Measurements from ENCODE around the gene HS3ST2.
"Not testable (repeated sequence)": the region's sequence is repeated elsewhere in the genome, so short reads cannot be mapped to it uniquely, and the experiment has no call there.

Gene HS3ST2

DNA sequence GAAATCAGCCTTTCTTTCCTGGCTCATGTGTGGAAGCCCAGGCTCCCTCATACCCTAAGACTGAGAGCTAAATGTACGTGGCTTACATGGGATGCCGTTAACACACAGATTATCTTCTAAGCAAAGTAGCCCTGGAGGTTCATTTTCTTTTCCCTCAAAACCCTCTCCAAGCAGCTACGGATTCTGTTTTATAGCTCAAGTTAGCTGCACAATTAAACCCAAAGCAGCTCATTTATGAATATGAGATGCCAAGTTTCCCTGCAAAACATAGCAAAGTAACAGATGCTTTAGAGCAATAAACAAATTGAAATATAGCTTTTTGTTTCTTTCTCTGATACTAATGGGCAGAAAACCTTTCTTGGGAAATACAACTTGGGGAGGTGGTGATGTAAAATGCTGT is 72.0 kb downstream of the HS3ST2 start:
- DNase-seq: no peak

DNA sequence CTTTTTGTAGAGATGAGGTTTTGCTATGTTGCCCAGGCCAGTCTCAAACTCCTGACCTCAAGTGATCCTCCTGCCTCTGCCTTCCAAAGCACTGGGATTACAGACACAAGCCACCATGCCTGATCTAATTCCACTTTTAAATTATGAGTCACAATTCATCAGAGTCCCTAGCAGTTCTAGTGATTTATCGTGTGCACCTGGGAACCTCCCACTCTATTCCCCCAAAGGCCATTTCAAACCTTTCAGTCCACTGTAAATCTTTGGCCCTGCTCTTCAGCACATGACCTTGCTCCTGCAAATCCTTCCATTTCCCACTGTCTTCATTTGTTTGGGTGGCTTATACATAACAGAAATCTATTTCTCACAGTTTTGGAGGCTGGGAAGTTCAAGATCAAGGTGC is 73.0 kb downstream of the HS3ST2 start:
- no peak for DNase-seq

DNA sequence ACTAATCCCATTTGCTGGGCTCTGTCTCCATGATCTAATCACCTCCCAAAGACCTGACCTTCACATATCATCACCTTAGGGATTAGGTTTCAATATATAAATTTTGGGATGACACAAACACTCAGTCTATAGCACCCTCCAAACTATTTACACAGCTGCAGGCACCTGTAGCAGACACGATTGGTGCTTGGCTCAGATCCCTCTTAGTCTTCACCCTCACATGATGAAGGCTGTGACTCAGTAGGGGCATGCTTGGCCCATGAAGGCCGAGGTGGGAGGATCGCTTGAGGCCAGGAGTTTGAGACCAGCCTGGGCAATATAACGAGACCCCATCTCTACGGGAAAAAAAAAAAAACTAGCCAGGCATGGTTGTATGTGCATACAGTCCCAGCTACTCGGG is 73.5 kb downstream of the HS3ST2 start:
- DNase-seq: no peak

DNA sequence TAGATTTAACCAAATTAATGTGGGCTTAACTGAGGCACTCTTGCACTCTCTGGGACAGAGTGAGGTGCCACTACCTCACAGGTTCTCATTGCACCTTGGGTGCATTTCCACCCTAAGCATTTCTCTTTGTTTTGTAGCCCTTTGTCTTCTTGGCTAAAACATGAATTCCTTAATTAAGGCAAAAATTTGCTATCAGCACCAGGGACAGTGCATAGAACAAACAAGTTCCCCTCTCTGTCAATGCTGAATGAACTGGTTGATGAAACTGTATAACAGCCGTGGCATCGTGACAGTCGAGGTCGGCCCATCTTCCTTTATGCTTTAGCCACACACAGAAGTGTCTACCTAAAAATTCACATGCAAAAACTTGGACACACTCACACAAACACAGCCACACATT is 74.8 kb downstream of the HS3ST2 start:
- peak; percentile 1 for DNase-seq

DNA sequence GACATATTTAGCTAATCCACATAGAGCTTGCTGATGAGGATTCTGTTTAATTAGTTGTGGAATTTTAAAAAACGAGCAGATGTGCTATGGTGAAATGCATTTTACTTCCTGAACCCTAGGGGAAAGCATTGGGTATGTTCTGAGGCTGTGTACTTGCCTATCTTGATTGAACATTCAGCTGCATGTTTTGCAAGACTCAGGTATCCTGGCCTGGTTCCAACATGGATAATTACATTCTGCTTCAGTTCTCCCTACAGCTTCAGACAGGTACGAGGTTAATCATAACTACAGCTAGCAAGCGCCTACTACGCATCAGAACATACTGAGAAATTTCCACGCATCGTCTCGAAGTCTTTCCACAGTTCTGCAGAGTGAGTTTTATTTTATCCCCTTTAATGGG is 77.0 kb downstream of the HS3ST2 start:
- DNase-seq: no peak

DNA sequence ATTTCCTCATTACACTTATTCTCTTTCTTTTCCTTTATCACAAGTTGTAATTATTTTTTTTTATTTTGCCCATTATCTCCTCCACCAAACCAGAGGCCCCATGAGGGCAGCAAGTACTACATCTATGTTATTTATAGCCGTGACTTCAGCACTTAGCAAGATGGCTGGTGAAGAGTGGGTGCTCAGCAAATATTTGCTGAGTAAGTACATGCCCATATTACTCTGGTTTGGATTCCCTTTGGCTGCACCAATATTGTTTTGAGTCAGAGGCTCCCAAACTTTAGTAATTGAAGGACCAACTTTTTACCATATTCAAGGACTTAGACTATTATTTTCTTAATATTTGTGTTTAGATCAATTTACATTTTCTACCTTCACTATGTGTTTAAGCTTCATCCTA is 83.2 kb downstream of the HS3ST2 start:
- no peak for DNase-seq

DNA sequence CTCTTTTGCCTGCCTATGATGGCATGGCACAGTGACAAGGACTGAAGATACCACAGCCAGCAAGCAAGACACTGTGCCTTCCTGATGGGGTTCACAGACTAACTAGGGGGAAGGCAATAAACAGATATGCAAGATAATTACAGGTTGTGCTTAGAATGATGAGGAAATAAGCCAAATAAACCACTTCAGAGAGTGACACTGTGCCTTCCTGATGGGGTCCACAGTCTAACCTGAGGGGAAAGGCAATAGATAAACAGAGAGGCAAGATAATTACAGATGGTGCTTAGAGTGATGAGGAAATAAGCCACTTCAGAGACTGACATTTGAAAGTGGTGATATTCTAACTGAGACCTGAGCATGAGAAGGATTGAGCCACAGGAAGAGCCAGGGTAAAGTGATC is 84.2 kb downstream of the HS3ST2 start:
- no peak for DNase-seq

DNA sequence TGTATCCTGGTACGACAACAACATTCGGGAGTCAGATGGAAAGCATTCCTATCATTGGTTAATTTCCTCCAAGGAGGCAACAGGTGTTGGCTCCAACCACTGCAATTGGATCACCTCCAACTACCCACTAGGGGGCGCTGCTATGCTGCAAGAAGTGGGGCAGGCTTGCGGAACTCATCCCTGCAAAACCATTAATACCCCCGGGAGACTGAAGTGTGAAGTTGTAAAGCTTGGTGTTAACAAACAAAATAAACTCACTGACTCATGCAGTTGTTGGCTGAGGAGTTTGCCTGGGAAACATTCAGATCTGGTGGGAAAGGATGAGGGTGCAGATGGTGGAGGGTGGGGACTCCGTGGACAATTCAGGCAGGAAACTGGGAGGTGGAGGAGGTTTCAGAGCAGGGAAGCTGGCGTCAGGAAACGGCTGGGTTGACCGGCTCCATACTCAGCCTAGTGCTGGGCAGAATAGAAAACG is 84.9 kb downstream of the HS3ST2 start:
- DNase-seq: peak; percentile 70

DNA sequence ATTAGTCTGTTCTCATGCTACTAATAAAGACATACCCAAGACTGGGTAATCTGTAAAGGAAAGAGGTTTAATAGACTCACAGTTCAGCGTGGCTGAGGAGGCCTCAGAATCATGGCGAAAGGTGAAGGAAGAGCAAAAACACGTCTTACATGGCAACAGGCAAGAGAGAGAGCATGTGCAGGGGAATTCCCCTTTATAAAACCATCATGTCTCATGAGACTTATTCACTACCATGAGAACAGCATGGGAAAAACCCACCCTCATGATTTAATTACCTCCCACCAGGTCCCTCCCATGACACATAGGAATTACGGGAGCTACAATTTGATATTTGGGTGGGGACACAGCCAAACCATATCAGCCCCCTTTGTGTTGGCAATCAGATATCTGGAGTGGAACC is 85.6 kb downstream of the HS3ST2 start:
- not testable (repeated sequence) for DNase-seq

DNA sequence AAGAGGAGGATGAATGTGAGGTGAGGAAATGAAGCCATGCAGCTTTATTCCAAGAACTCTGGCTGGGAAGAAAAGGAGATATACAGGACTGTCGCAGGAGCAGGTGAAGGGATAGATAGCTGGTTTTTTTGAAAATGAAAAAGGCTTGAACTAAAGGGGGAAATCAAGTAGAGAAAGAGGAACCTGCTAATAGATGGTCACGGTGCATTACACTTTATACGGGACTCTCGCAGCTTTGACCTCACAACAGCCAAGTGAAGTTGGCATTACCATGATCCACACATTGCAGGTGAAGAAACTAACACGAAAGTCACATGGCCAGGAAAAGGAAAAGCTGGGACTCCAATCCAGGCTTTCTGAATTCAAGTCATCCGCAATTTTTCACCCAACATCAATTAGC is 86.9 kb downstream of the HS3ST2 start:
- no peak for DNase-seq

DNA sequence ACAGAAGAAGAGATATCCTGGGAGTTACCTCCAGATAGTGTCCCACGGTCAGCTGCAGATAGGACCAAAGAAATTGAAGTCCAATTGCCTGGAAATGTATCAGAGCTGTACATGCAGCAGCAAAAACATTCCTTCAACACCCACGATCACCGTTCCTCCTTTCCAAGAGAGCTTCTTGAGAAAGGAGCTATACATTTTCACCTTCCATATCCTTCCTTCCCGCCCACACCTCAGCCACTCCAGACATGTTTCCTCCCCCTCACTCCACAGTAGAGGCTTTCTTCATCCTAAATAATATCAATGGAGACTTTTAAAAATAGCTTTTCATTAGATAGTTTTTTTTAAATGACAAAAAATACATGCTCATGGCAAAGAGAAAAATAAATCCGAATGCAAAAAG is 87.6 kb downstream of the HS3ST2 start:
- no peak for DNase-seq

DNA sequence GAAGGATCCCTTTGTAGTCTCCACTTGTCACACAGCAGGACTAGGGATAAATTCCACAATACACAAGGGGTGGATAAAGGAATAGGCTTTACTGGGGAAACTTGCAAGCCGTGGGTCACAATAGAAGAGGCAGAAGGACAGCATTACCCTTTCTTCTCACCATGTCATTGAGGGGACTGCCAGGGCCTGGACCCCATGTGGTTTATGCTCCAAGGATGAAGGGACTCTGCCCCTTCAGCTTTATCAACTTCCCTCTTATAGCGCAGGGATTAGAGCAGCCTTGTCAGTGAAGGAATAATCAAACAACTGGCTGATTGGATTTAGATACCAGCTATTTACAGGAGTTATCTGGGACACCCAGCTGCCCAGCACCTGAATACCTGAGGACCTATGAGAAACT is 89.8 kb downstream of the HS3ST2 start:
- no peak for DNase-seq

DNA sequence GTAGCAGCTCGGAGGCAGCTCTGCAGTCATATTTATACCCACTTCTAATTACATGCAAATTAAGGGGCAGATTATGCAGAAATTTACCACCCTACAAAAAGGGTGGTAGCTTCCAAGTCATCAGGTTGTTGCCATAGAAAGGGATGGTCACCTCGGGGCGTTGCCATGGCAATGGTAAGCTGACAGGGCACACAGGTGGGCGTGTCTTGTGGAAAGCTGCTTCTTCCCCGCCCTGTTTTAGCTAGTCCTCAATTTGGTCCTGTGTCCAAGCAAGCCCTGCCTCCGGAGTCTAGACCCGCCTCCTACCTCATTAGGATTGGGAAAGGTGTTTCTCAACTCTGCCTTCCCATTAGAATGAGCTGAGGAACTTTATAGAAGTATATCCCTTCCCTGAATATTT is 98.7 kb downstream of the HS3ST2 start:
- no peak for DNase-seq

DNA sequence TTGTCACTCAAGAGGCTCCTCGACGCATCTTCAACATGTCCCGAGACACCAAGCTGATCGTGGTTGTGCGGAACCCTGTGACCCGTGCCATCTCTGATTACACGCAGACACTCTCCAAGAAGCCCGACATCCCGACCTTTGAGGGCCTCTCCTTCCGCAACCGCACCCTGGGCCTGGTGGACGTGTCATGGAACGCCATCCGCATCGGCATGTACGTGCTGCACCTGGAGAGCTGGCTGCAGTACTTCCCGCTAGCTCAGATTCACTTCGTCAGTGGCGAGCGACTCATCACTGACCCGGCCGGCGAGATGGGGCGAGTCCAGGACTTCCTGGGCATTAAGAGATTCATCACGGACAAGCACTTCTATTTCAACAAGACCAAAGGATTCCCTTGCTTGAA is 101.0 kb downstream of the HS3ST2 start:
- no peak for DNase-seq

DNA sequence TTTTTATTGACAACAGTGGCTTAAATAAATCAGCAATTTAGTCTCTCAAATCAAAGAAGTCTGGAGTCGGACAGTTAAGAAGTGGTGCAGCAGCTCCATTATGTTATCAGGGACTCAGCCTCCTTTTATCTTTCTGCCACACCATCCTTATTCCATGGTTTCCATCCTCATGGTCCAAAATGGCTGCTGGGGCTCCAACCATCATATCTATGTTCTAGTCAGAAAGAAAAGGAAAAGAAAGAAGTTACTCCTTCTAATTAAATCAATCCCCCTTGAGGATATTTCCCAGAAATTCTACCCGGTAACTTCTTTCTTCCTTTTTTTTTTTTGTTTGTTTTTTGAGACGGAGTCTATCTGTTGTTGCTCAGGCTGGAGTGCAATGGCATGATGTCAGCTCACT is 109.5 kb downstream of the HS3ST2 start:
- DNase-seq: no peak

DNA sequence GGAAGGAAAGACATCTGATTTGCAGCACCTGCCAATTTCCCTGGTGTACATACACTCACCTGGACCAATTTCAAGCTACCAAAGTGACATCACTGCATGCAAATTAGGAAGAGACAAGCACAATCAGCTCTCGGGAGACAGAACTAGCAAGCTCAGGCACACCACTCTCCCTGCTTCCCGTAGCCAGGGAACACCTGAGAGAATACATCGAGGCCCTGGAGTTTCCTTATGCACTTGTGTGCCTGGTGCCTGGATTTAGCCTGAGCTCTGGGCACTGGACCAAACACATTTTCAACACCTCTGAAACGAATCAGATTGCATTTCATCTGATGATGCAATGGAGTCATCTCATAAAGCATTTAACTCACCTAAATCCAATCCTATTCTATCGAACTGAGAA is 110.5 kb downstream of the HS3ST2 start:
- no peak for DNase-seq

DNA sequence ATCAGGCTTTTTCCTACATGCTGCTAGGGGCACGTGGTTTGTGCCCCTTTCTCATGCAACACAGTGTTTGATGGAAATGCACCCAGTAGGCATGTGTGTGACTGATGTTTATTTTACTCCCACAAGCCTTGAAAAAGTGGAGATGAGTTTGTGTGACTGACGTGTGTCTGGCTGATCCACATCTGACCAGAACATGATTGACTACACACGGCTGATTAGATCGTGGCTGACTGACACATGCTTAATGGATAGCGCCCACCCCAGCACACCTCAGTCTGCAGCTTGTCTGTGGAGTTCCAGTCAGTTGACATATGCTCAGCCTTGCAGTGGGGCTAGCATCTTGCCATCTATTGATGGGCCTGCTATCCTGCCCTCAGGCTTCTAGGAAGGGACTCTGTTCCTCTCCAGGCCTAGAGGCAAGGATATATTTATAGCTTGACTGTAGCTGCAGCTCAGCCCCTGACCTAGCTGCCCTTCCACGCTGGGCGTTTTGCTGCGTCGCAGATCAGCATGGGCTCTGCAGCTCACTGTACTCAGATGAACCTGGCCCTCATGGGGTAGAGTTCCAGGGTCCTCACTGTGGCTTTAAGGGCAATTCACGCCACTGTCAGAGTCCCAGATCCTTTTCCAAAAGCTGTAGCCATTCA is 112.3 kb downstream of the HS3ST2 start:
- no peak for DNase-seq

DNA sequence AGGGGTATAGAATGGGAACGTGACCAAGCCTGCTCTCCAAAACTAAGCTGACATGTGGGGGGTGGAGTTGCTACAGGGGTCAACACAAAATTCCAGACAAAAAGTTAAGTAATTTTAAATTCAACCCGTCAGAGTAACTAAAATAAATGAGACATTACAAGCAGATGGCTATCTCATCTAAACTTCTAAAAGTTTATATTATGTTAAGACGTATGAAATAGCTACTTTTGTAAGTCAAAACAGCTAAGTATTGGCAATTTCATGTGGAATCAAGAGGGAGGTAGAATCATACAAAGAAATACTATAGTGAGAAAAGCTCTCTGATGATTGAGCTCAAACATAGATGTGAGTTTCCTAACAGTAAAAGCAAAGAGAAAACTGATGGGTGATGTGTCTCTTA is 113.3 kb downstream of the HS3ST2 start:
- no peak for DNase-seq

DNA sequence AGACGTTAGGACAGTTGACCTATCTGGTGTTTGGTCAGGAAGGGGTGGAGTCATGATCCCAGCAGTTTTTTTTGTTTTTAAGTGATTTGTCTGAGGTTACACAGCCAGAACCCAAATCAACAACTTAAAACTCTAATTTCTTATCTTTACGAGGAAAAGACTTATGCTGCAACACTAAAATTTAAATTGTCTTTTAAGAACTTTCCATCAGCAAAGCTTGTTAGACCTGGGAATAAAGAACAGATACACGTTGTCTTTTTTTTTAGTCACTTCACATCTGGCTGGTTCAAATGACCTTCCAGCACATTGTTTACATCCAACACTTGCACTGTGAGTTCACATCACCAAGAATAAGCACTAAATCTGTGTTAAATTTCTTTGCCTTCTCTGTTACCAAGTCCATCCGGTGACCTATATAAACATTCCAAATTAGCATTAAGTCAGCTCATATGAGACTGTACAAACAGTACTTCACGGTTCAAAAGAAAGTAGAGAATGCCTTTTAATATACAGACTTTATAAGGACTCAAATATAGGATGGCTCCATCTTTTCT is 115.0 kb downstream of the HS3ST2 start:
- no peak for DNase-seq

DNA sequence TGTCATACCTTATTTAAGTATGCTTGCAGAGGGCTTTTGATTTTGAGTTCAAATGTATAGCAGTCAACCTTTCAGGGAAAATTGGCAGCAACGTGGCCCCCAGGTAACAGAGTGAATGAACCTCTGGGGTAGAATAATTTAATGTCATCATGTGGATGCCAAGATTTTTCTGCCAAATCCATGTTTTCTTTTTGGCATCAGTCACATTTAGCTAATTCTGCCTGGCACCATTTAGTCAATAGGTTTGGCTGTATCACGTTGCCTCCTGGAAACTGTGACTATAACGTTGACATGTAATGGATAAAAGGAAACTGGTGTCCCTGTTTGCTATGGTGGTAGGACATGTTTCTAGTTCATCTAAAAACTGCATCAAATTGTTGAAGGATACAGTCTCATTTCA is 115.5 kb downstream of the HS3ST2 start:
- no peak for DNase-seq

DNA sequence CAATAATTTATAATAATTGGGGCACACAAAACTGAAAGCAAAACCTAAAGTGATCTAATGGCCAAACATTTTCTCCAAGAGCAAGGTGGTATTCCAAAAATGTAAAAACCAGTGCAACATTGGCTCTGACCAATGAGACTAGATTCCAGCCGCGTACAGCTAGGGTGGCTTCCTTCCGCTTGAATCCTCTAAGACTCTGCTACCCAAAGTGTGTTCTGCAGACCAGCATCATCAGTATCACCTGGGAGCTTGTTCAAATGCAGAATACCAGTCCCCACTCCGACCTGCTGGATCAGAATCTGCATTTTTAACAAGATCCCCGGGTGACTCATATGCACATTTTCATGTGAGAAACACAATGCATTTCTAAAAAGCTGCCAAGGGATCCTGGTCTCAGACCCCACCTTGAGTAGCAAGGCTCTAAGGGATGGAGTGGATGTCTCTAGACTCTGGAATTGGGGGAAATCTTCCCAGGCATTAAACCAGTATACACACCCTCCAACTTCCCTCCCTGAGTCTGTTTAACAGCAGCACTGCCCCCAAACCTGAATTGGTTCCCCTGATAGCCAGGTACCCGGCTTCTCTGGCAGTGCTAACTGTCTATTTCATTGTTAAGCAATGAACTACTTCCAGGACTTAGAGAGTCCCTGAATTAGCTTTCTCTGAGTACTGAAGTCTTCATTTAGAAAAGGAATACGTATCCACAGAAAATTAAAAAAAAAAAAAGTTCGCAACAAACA is 118.2 kb downstream of the HS3ST2 start:
- DNase-seq: no peak

DNA sequence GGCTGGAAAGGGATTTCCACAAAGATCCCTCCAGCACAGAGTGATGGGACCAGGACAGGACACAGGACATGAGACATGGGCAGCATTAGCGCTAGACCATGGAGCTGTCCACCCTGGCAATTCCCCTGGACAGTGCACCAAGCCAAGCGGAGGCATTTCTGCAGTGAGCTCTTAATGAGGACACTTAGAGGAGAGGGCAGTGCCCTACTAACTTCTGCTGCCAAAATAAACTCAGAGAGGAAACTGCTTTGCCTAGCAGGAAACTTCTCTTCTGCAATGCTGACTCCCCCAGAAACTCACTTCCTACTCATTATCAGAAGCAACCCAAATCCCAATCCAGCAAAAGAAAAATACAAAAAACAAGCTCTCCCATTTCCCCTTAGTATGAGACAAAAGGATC is 119.2 kb downstream of the HS3ST2 start:
- no peak for DNase-seq

DNA sequence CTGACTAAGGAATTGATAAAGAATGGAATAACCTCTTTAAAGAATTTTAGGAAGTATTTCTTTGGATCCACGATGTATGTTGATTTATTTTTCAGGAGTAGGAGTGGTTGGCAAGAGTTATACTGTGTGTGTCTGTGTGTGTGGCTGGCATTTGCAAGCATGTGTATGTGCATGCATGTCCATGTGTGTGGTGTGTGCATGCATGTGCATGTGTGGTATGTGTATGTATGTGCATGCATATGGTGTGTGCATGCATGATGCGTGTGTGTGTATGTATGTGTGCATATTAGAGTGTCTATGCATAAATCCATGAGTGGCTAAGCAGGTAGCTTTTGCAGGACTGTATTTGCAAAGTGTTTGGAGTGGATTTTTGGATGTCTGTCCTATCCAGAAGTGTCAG is 120.8 kb downstream of the HS3ST2 start:
- DNase-seq: no peak

DNA sequence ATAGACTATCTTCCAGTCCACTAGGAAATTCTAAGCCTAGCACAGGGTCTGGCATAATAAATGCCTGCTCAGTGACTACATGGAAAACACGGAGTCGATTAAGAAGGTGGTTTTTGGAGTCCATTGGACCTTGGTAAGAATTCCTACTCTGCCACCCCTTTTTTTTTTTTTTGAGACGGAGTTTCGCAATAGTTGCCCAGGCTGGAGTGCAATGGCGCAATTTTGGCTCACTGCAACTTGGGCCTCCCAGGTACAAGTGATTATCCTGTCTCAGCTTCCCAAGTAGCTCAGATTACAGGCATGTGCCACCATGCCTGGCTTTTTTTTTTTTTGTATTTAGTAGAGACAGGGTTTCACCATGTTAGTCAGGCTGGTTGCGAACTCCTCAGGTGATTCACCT is 123.2 kb downstream of the HS3ST2 start:
- DNase-seq: no peak

DNA sequence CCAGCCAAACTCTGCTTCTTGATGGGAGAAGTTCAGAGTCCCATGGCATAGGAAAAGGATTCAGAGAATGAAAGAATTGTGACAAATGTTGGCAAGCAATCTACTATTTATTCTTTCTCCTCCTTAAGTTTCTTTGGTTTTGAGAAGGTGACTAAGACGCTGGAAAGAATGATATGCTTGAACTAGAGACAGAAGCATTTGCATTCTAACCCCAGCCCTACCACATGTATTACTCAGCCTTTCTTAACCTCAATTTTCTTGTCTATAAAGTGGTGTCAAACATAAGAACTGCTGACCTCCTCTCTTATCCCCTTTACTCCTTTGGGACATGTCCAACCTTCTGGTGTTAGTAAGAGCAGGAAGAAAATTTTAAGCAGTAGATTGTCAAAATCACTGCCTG is 124.7 kb downstream of the HS3ST2 start:
- DNase-seq: no peak
